Gastroesophageal sphincter (tissue), 4 donors: Measurements from ENCODE around the gene RGS5. TPM values are rescaled to one million over a fixed set of nuclear protein-coding genes. Genes with fewer than 3 reads are reported as not detected.

Source experiments
- ATAC-seq: fragments of 150-250 bp; one replicate; pipeline ENCODE4 v1.9.1; 2016; ENCODE audit warnings: mild to moderate bottlenecking, moderate library complexity
- H3K27ac ChIP-seq, 4 donors: fragments of 200-600 bp; sonication (generic) in 3 of 4; 1 replicate in 3 of 4; 2 replicates in 1 of 4; pipeline ENCODE4 v1.5.1; 2016 to 2019
- H3K27me3 ChIP-seq: fragments of 200-600 bp; sonication (generic); one replicate; pipeline ENCODE4 v1.5.1; 2019
- H3K36me3 ChIP-seq, 2 donors: fragments of 200-600 bp; sonication (generic); one replicate each; pipeline ENCODE4 v1.5.1; 2019; ENCODE audit warnings: control low read depth in 1 of 2
- H3K4me1 ChIP-seq, 3 donors: fragments of 200-600 bp; sonication (generic); 1 replicate in 2 of 3; 2 replicates in 1 of 3; pipeline ENCODE4 v1.5.1; 2016 to 2019; ENCODE audit warnings: control low read depth in 2 of 3
- H3K4me3 ChIP-seq, 2 donors: fragments of 200-600 bp; sonication (generic); one replicate each; pipeline ENCODE4 v1.5.1; 2019; ENCODE audit warnings: mild to moderate bottlenecking in 1 of 2, moderate library complexity in 1 of 2
- H3K9me3 ChIP-seq, 3 donors: fragments of 200-600 bp; sonication (generic); one replicate each; pipeline ENCODE4 v1.5.1; 2017 to 2019; ENCODE audit warnings: control low read depth in 2 of 3
- CTCF ChIP-seq, 4 experiments: fragments of 200-600 bp in 2 of 4; fragments of 450-650 bp in 2 of 4; sonication (generic) in 1 of 4; IDR thresholded peaks; one replicate each; pipeline ENCODE4 v1.5.1; 2017 to 2019; ENCODE audit warnings: antibody characterized with exemption in 4 of 4, mild to moderate bottlenecking in 2 of 4, moderate library complexity in 2 of 4
- EP300 ChIP-seq: sonication (generic); formaldehyde crosslinking; IDR thresholded peaks from one replicate; pipeline ENCODE4 v1.6.1; 2017; ENCODE audit warnings: antibody characterized with exemption, mild to moderate bottlenecking
- POLR2A ChIP-seq, 2 donors: fragments of 450-650 bp; IDR thresholded peaks; one replicate each; pipeline ENCODE4 v1.6.1; 2017; ENCODE audit warnings: antibody characterized with exemption in 2 of 2, mild to moderate bottlenecking in 2 of 2, moderate library complexity in 1 of 2
- POLR2AphosphoS5 ChIP-seq: sonication (generic); formaldehyde crosslinking; IDR thresholded peaks from one replicate; pipeline ENCODE4 v1.6.1; 2017; ENCODE audit warnings: antibody characterized with exemption
- WGBS, 2 donors: methylation state at CpG; one replicate each; pipeline ENCODE4 v1.1.5; 2018; ENCODE audit warnings: low coverage in 1 of 2; 5-methylcytosine and 5-hydroxymethylcytosine counted together
- total RNA-seq, 4 donors: library from RNA; depleted of rRNA; stranded (reverse); fragments of >200 nt; gene quantifications; one replicate each; pipeline ENCODE4 v1.1.0, GENCODE V29; 2016

The RGS5 gene
- total RNA-seq, 4 donors from 2014 or later = 267 to 427 (median 386) TPM

GRCh38 chr1:163213626-163214025, 10.9 kb upstream of the RGS5 start:
- 82 to 89% methylated on average over 4 of the region's 4 CpGs for WGBS, 2 donors
- TF ChIP-seq EP300 (no peak), POLR2AphosphoS5 (no peak), POLR2A (IDR thresholded peaks at IDR 0.05) (no peak), CTCF (IDR thresholded peaks at IDR 0.05) (no peak)
- no peak for ATAC-seq
- Histone ChIP-seq H3K4me3 (no peak overlapping the region), H3K27me3 (no peaks in the 10 kb centered on the region), H3K4me1 (no peaks in the 10 kb centered on the region), H3K9me3 (no peaks in the 10 kb centered on the region), H3K36me3 (no peaks in the 10 kb centered on the region), H3K27ac (no peak overlapping the region)

DNA sequence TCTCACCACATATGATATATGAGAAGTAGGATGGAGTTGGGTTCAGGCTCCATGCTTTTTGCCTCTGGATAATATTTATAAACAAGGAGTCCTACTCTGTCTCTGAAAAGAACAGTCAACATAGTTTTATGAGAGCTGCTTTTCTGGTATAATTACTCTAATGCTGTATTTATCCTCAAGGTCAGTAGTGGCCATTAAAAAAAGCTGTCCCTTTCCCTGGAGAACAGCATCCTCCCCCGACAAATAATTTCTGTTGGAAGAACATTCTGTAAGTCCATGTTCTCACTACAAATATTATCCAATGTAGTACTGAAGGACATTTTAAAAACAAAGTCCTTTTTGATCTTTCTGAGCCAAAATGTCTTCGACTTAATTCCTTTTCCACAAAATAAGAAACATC, 9.0 kb upstream of the RGS5 start:
- Histone ChIP-seq H3K4me1 (no peaks in the 10 kb centered on the region), H3K9me3 (no peaks in the 10 kb centered on the region), H3K36me3 (no peaks in the 10 kb centered on the region), H3K4me3 (no peak overlapping the region), H3K27me3 (no peaks in the 10 kb centered on the region), H3K27ac (no peak overlapping the region)
- ATAC-seq = no peak
- 65 to 72% methylated on average over 2 of the region's 2 CpGs for WGBS, 2 donors
- TF ChIP-seq CTCF (IDR thresholded peaks at IDR 0.05) (no peak), POLR2AphosphoS5 (no peak), EP300 (no peak), POLR2A (IDR thresholded peaks at IDR 0.05) (no peak)

- H3K9me3 ChIP-seq = no peaks in the 10 kb centered on the region
- ATAC-seq = no peak
- H3K4me1 ChIP-seq = peaks cover 0 to 13% (median 0%) of the 10 kb centered on the region in 3 donors
- no peaks in the 10 kb centered on the region for H3K36me3 ChIP-seq
- no peak overlapping the region for H3K27ac ChIP-seq
- no peak for TF ChIP-seq EP300
- TF ChIP-seq CTCF (IDR thresholded peaks at IDR 0.05) = no peak
- no peak for TF ChIP-seq POLR2A (IDR thresholded peaks at IDR 0.05)
- TF ChIP-seq POLR2AphosphoS5 = no peak
- H3K27me3 ChIP-seq = no peaks in the 10 kb centered on the region
- H3K4me3 ChIP-seq = no peak overlapping the region
Observed at GRCh38 chr1:163205513-163205912, 2.8 kb upstream of the RGS5 start.

GRCh38 chr1:163203561-163203960, 845 bp upstream of the RGS5 start:
- H3K4me3 ChIP-seq = no peak overlapping the region
- H3K27ac ChIP-seq = peak overlapping the region in 3 of 4 donors; percentile 48 to 74 (median 50)
- ATAC-seq = no peak

More at GRCh38 chr1:163203561-163203960, 845 bp upstream of the RGS5 start:
- no peaks in the 10 kb centered on the region for H3K27me3 ChIP-seq
- no peaks in the 10 kb centered on the region for H3K36me3 ChIP-seq
- peaks cover 0 to 19% (median 0%) of the 10 kb centered on the region in 3 donors for H3K4me1 ChIP-seq
- TF ChIP-seq EP300 = no peak
- no peak for TF ChIP-seq POLR2AphosphoS5
- no peak for TF ChIP-seq CTCF (IDR thresholded peaks at IDR 0.05)
- no peak for TF ChIP-seq POLR2A (IDR thresholded peaks at IDR 0.05)
- 56 to 100% methylated on average over 1 of the region's 1 CpG for whole genome bisulfite sequencing, 2 donors
- no peaks in the 10 kb centered on the region for H3K9me3 ChIP-seq
